HCT116 (cell line): ENCODE results near the gene KLHL2. TPM values are rescaled to one million over a fixed set of nuclear protein-coding genes. Genes with fewer than 3 reads are reported as not detected.

Experiments
- ATAC-seq: fragments of 200-7000 bp; cut with Tn5 transposase; 2 replicates; pipeline ENCODE4 v1.9.1; 2020; ENCODE audit warnings: mild to moderate bottlenecking, moderate library complexity
- BruUV-seq: library from RNA; stranded (reverse); fragments of 400-500 nt; replicated peaks from 2 replicates; lab custom pipeline; 2021; lab: Mats Ljungman, UMichigan
- CTCF ChIA-PET: fragments of 300-600 bp; sonication (Branson Sonifier 250); formaldehyde crosslinking; loops from one replicate; lab custom pipeline; 2021; ENCODE audit warnings: antibody characterized with exemption; lab: Charles Lee
- POLR2A ChIA-PET: fragments of 300-600, 350-600 bp; sonication (Branson Sonifier 250); formaldehyde crosslinking; loops from one replicate; lab custom pipeline; 2021; ENCODE audit warnings: antibody characterized with exemption; lab: Charles Lee
- RAD21 ChIA-PET, 2 experiments: fragments of 300-600 bp; sonication (Branson Sonifier 250); formaldehyde crosslinking; loops; one replicate each; lab custom pipeline; 2023; ENCODE audit warnings: low total read pairs in 2 of 2; ENCODE audit not compliant: uncharacterized antibody in 2 of 2, unreplicated experiment in 2 of 2, low non-redundant PET in 1 of 2; lab: Charles Lee
- DNase-seq: peaks from one replicate; pipeline ENCODE4 v3.0.0-alpha.2; 2010; ENCODE audit warnings: low read depth, low spot score
- H2AFZ ChIP-seq: fragments of 200-600 bp; shearing (Covaris generic), sonication (generic); 2 replicates; pipeline ENCODE4 v1.6.1; 2017; ENCODE audit warnings: low read depth, mixed run types, mixed read lengths, antibody characterized with exemption, low read length; ENCODE audit not compliant: poor library complexity, severe bottlenecking
- H3K27ac ChIP-seq: 2 replicates; pipeline ENCODE4 v1.5.1; 2012; ENCODE audit warnings: low read depth, low read length
- H3K27me3 ChIP-seq: fragments of 200-600 bp; sonication (generic); 2 replicates; pipeline ENCODE4 v1.6.1; 2016; ENCODE audit warnings: mixed run types, low read length, mixed read lengths; ENCODE audit not compliant: insufficient read depth
- H3K36me3 ChIP-seq, 2 experiments: fragments of 200-500 bp in 1 of 2; fragments of 200-600 bp in 1 of 2; sonication (Bioruptor generic) in 1 of 2; sonication (generic) in 1 of 2; 2 replicates each; pipeline versions ENCODE4 v1.5.1 to v1.6.1; 2014 to 2016; ENCODE audit warnings: low read length in 2 of 2, inconsistent platforms in 1 of 2, mixed read lengths in 1 of 2, mixed run types in 1 of 2; ENCODE audit not compliant: insufficient read depth in 2 of 2, control insufficient read depth in 1 of 2
- H3K4me1 ChIP-seq, 2 experiments: fragments of 200-600 bp in 1 of 2; sonication (generic) in 1 of 2; 2 replicates each; pipeline versions ENCODE4 v1.5.1 to v1.6.1; 2012 to 2017; ENCODE audit warnings: low read length in 2 of 2, inconsistent platforms in 1 of 2, mild to moderate bottlenecking in 1 of 2, mixed read lengths in 1 of 2, mixed run types in 1 of 2, moderate library complexity in 1 of 2; ENCODE audit not compliant: insufficient read depth in 2 of 2, control insufficient read depth in 1 of 2
- H3K4me2 ChIP-seq: fragments of 200-600 bp; sonication (generic); 2 replicates; pipeline ENCODE4 v1.6.1; 2017; ENCODE audit warnings: mixed run types, low read length, mixed read lengths
- H3K4me3 ChIP-seq, 2 experiments: fragments of 200-600 bp in 1 of 2; sonication (generic) in 1 of 2; replicated peaks in 1 of 2; 2 replicates each; pipeline ENCODE4 v1.5.1; 2011 to 2016; ENCODE audit warnings: low read length in 2 of 2, control low read depth in 1 of 2, low read depth in 1 of 2, mild to moderate bottlenecking in 1 of 2, mixed read lengths in 1 of 2, mixed run types in 1 of 2
- H3K79me2 ChIP-seq: fragments of 200-600 bp; sonication (generic); 2 replicates; pipeline ENCODE4 v1.6.1; 2017; ENCODE audit warnings: mild to moderate bottlenecking, mixed run types, low read length, moderate library complexity, mixed read lengths; ENCODE audit not compliant: insufficient read depth
- H3K9ac ChIP-seq: fragments of 200-600 bp; sonication (generic); 2 replicates; pipeline ENCODE4 v1.6.1; 2016; ENCODE audit warnings: low read length, mixed read lengths
- H3K9me2 ChIP-seq: fragments of 200-600 bp; sonication (generic), shearing (Covaris generic); 2 replicates; pipeline ENCODE4 v1.6.1; 2017; ENCODE audit warnings: mixed run types, mild to moderate bottlenecking, moderate library complexity; ENCODE audit not compliant: insufficient read depth
- H3K9me3 ChIP-seq, 2 experiments: fragments of 200-500 bp in 1 of 2; fragments of 200-600 bp in 1 of 2; sonication (Bioruptor generic) in 1 of 2; sonication (generic) in 1 of 2; 2 replicates each; pipeline ENCODE4 v1.6.1; 2014 to 2017; ENCODE audit warnings: low read length in 2 of 2, mixed read lengths in 2 of 2, inconsistent platforms in 1 of 2, low read depth in 1 of 2, mild to moderate bottlenecking in 1 of 2, mixed run types in 1 of 2, moderate library complexity in 1 of 2; ENCODE audit not compliant: control insufficient read depth in 1 of 2, insufficient read depth in 1 of 2
- H4K20me1 ChIP-seq: fragments of 200-600 bp; sonication (generic), shearing (Covaris generic); 2 replicates; pipeline ENCODE4 v1.6.1; 2017; ENCODE audit warnings: mixed run types, mild to moderate bottlenecking, moderate library complexity; ENCODE audit not compliant: insufficient read depth
- CBX3 ChIP-seq: IDR thresholded peaks from 2 replicates; pipeline ENCODE4 v1.6.1; 2012; ENCODE audit warnings: low read depth
- ELF1 ChIP-seq: IDR thresholded peaks from 2 replicates; pipeline ENCODE4 v1.6.1; 2012; ENCODE audit warnings: low read depth, borderline replicate concordance
- EZH2phosphoT487 ChIP-seq: fragments of 200-600 bp; IDR thresholded peaks from 2 replicates; pipeline ENCODE4 v1.6.1; 2018; ENCODE audit warnings: antibody characterized with exemption, borderline replicate concordance
- FOSL1 ChIP-seq: IDR thresholded peaks from 2 replicates; pipeline ENCODE4 v1.6.1; 2012; ENCODE audit warnings: low read depth
- POLR2AphosphoS5 ChIP-seq: IDR thresholded peaks from 2 replicates; pipeline ENCODE4 v1.6.1; 2011; ENCODE audit warnings: mild to moderate bottlenecking, low read depth, low read length, moderate library complexity
- SP1 ChIP-seq: IDR thresholded peaks from 2 replicates; pipeline ENCODE4 v1.6.1; 2012; ENCODE audit warnings: low read depth
- SRF ChIP-seq: IDR thresholded peaks from 2 replicates; pipeline ENCODE4 v1.6.1; 2012; ENCODE audit warnings: low read depth
- TCF7L2 ChIP-seq: IDR thresholded peaks from 2 replicates; pipeline ENCODE4 v1.7.0; 2011; ENCODE audit warnings: borderline replicate concordance, inconsistent platforms; ENCODE audit not compliant: insufficient read depth, insufficient read length; ENCODE audit errors: extremely low read depth
- ZFX ChIP-seq: fragments of 450-650 bp; IDR thresholded peaks from 2 replicates; pipeline ENCODE4 v1.6.1; 2017
- ZNF274 ChIP-seq: fragments of 200-500 bp; sonication (Bioruptor generic); IDR thresholded peaks from 2 replicates; pipeline ENCODE4 v1.6.1; 2014; ENCODE audit warnings: mild to moderate bottlenecking, low read depth, low read length, inconsistent platforms
- intact Hi-C: fragments of 100-400 bp; cut with micrococcal nuclease; formaldehyde crosslinking; loops from 2 replicates; pipeline ENCODE4 v1.10.0; 2022
- total RNA-seq: library from RNA; stranded (reverse); gene quantifications from one replicate; pipeline ENCODE4 v1.2.1, GENCODE V29; 2021; ENCODE audit not compliant: unreplicated experiment
- TF ChIP-seq, protein P1 (sequence below): IDR thresholded peaks from 2 replicates; pipeline ENCODE4 v1.6.1; 2012; ENCODE audit warnings: low read depth

Gene KLHL2
- total RNA-seq, 1 experiment from 2014 or later: 24.6 TPM

DNA sequence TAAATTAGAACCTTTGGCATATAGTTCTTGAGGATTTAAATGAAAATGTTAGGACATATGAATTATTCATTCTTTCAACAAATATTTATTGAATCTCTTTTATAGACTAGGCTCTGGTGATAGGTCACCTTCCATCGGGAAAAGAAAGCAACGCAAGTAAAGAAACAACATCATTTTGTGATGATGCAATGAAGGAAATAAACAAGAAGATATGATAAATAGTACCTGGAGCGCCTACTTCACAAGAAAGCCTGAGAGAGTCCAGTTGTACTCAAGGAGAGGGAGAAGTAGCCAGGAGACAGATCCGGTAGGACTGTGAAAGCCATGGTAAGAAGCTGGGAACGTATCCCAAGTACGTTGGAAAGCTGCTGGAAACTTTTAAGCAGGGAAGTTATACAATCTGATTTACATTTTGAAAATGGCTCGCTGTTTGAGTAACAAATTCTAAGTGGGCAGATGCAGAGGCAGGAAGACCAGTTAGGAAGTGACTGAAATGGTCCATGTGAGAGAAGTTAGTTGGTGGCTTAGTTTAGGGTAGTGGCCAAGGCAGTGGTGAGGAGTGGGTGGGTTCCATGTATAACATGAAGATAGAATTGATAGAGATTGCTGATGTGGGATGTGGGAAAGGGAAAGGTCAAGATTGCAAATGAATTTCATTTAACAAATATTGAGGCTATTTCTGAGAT, 153.8 kb downstream of the KLHL2 start:
- no peak for DNase-seq
- peaks cover 0 to 1% of the 10 kb centered on the region in 2 experiments; a peak in 2 of 4 replicates for H3K4me1 ChIP-seq
- no peaks in the 10 kb centered on the region for H3K9me2 ChIP-seq
- H3K79me2 ChIP-seq: no peaks in the 10 kb centered on the region
- H2AFZ ChIP-seq: no peak overlapping the region
- H3K9ac ChIP-seq: no peak overlapping the region
- BruUV-seq: no TSS peak
- ChIA-PET POLR2A (no interaction called here), CTCF (no interaction called here), RAD21 (no interaction called here)
- no peaks in the 10 kb centered on the region for H3K9me3 ChIP-seq
- H3K27me3 ChIP-seq: no peaks in the 10 kb centered on the region
- H3K36me3 ChIP-seq: no peaks in the 10 kb centered on the region
- H3K4me3 ChIP-seq: no peak overlapping the region
- ATAC-seq: no peak
- H4K20me1 ChIP-seq: no peaks in the 10 kb centered on the region
- no peak for TF ChIP-seq CBX3
- H3K27ac ChIP-seq: no peak overlapping the region
- H3K4me2 ChIP-seq: no peak overlapping the region
- intact Hi-C loops: no loop called here

DNA sequence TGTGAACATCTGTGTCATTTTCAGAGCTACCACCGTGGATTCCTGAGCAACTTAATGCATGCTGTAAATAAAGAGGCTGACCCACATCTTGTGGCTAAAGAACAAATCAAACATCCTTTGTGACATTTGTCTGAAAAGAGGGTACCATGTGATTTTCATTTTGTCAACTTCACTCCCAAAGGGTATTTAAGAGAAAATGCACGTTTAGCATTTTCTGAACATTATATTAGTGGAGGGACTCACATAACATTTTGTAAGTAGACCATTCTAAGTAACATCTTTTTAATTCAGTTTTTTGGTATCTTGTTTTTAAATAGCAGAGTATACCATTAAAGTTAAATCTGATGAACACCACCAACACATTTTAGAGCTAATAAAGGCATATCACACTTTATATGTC, 154.4 kb downstream of the KLHL2 start:
- no peak for TF ChIP-seq EZH2phosphoT487
- TF ChIP-seq ZFX: no peak
- no peak for TF ChIP-seq SRF
- no peak for TF ChIP-seq SP1
- TF ChIP-seq ZNF274: no peak
- TF ChIP-seq TCF7L2: no peak
- no peak for TF ChIP-seq ELF1
- no peak for TF ChIP-seq POLR2AphosphoS5
- no peak for TF ChIP-seq CBX3
- TF ChIP-seq, protein P1, sequence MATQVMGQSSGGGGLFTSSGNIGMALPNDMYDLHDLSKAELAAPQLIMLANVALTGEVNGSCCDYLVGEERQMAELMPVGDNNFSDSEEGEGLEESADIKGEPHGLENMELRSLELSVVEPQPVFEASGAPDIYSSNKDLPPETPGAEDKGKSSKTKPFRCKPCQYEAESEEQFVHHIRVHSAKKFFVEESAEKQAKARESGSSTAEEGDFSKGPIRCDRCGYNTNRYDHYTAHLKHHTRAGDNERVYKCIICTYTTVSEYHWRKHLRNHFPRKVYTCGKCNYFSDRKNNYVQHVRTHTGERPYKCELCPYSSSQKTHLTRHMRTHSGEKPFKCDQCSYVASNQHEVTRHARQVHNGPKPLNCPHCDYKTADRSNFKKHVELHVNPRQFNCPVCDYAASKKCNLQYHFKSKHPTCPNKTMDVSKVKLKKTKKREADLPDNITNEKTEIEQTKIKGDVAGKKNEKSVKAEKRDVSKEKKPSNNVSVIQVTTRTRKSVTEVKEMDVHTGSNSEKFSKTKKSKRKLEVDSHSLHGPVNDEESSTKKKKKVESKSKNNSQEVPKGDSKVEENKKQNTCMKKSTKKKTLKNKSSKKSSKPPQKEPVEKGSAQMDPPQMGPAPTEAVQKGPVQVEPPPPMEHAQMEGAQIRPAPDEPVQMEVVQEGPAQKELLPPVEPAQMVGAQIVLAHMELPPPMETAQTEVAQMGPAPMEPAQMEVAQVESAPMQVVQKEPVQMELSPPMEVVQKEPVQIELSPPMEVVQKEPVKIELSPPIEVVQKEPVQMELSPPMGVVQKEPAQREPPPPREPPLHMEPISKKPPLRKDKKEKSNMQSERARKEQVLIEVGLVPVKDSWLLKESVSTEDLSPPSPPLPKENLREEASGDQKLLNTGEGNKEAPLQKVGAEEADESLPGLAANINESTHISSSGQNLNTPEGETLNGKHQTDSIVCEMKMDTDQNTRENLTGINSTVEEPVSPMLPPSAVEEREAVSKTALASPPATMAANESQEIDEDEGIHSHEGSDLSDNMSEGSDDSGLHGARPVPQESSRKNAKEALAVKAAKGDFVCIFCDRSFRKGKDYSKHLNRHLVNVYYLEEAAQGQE: no peak
- TF ChIP-seq FOSL1: no peak
- H3K36me3 ChIP-seq: no peaks in the 10 kb centered on the region
- ChIA-PET CTCF (interaction anchor here (0.7 kb wide), 1 partner anchor 107 kb away, joined by 3 read pairs; no protein-coding TSS in a partner anchor), RAD21 (no interaction called here), POLR2A (no interaction called here)
- H3K27ac ChIP-seq: no peak overlapping the region
- H3K4me2 ChIP-seq: no peak overlapping the region
- H3K4me3 ChIP-seq: no peak overlapping the region
- no peaks in the 10 kb centered on the region for H3K4me1 ChIP-seq
- intact Hi-C loops: no loop called here
- no peaks in the 10 kb centered on the region for H4K20me1 ChIP-seq
- ATAC-seq (no peak), DNase-seq (no peak)
- H3K9me3 ChIP-seq: no peaks in the 10 kb centered on the region
- H3K79me2 ChIP-seq: no peaks in the 10 kb centered on the region
- H3K27me3 ChIP-seq: no peaks in the 10 kb centered on the region
- no peak overlapping the region for H2AFZ ChIP-seq
- no peak overlapping the region for H3K9ac ChIP-seq
- H3K9me2 ChIP-seq: no peaks in the 10 kb centered on the region
- no TSS peak for BruUV-seq
